Activated CD4-positive, alpha-beta T cell treated with anti-CD3 and anti-CD28 coated beads, Interleukin-2, Interleukin-4, amounts not matched to agents 100 ng/mL and 50 ng/mL, durations not matched to agents 16 hours and 8 hours (primary cell): ENCODE results near the gene RIMOC1.

ENCODE experiments used
- DNase-seq: peaks from one replicate; pipeline ENCODE4 v3.0.0-alpha.2; 2020; ENCODE audit warnings: low spot score

Gene RIMOC1, protein sequence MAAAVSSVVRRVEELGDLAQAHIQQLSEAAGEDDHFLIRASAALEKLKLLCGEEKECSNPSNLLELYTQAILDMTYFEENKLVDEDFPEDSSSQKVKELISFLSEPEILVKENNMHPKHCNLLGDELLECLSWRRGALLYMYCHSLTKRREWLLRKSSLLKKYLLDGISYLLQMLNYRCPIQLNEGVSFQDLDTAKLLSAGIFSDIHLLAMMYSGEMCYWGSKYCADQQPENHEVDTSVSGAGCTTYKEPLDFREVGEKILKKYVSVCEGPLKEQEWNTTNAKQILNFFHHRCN

DNA sequence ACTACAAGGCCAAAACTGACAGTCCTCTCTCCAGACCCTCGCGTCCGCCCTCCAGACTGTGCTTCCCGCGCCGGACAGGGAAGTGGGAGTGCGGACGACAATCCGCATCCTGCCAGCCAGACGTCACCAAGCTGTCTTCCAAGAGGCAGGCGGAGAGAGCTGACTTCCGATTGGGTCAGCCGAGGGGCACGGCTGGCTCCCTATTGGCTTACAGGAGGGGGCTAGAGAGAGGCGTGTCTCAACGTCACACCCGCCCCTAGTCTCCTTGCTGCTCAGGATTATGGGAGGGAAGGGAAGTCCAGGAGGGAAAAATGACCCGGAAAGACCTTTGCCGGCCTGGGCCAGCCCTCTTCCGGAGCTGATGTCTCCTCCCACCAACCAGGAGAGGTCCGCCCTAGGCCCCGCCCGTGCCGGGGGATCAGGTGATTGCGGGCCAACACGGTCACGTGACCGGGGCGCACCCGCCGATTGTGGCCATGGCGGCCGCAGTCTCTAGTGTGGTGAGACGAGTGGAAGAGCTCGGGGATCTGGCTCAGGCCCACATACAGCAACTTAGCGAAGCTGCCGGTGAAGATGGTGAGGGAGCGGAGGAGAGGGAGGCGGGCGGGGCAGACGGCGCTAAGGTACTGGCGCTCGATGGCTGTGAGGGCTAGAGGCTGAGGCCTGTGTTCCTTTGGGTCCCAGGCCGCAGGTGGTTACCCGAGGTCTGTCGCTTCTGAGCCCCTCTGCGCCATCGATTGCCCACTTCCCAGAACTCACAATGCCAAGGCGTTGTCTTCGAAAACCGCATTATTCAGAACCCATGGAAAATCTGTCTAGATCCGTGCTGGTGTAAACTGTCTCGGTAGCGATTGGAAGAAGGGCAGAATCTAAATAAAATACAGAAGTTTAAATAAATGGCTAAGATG is at the start of gene RIMOC1:
Gene RIMOC1, plus strand, starts transcription at position 453 of the 908 bp plus-strand sequence. Its CDS starts 24 bp downstream, at position 477.
- peak; percentile 99 for DNase-seq

DNA sequence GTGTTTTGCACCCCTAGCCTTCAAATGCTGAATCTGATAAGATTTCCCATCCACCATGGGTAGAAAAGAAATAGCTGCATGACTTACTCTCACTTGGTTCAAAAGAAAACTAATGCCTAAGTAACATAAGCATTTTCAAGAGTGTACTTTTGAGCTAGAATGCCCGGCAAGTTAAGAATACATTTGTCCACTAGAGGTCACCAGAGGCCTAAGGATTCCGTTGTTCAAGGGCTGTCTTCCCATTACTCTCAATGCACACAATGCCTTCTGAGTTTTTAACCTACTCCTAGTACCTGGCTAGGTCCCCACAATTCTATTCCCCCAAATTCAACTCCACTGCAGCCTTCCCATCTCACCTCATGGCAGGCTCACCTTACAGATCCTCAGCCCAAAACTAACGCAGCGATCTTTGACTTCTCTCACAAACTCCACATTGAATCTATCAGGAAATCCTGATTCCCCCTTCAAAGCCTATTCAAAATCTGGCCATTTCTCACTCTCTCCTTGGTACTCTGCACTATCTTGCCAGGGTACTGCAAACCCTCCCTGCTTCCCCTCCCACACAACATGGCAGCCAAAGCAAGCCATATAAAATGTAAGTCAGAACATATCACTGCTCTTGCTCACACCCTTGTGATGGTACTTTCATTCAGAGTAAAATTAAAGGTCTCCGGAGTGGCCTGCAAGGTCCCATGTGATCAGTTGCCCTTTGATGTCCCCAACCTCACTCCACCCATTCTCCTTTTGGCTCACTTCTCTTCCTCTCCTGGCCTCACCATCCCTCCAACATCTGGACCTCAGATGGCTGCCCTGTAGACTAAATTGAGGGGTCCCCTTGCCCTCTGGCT is 47.3 kb upstream of the RIMOC1 start:
- peak; percentile 76 for DNase-seq

DNA sequence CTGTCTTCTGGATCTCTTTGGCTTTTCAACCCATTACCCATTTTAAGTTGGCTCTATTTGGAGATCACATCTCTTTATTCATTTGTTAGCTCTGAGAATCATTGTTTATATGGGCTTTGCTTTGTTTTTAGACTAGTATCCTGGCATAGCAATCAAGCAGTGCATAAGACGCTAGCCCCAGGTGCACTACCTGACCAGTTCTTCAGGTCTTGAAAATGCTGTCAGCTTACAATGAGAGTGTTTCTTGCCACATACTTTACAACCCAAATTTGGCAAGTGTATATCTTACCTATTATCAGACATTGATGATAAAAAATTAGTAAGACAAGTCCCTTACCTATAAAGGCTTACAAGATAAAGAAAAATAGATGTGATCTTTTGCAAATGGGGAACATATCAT is 46.2 kb upstream of the RIMOC1 start:
- no peak for DNase-seq

DNA sequence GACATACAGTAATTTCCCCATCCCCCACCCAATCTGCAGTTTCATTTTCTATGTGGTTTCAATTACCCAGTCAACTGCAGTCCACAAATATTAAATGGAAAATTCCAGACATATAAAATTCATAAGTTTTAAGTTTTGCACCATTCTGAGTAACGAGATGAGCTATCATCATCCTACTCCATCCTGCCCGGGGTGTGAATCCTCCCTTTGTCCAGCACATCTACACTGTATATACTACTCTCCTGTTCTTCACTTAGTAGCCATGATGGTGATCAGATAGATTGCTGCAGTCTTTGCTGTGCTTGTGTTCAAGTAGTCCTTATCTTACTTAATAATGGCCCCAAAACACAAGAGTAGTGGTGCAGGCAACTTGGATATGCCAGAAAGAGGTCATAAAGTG is 45.3 kb upstream of the RIMOC1 start:
- no peak for DNase-seq

DNA sequence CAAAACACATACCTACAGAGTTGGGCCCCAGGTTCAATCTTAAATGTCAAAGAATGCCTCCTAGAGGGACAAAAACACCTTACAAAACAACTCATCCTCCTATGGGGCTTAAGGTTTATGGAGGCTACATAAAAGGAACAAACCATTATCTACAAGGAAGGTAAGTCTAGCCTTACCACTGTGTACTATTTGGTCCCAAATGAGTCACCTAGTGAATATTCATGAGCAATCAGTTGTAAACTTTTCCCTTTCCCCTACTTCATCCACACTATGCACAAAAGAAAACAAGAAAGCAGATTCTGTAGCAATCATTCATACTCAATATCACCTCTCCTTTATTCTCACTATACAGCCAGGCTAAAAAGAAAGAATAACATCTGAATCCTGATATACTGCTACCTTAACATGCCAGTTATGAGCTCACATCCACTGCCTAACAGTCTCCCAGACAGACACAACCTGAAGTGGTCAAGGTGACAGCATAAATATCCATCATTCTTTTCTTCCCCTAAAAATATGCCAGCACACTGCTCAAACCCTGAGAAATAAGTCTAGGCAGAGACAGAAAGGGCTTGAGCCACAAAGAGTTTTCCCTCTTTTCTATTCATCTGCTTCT is 40.2 kb upstream of the RIMOC1 start:
- DNase-seq: no peak

DNA sequence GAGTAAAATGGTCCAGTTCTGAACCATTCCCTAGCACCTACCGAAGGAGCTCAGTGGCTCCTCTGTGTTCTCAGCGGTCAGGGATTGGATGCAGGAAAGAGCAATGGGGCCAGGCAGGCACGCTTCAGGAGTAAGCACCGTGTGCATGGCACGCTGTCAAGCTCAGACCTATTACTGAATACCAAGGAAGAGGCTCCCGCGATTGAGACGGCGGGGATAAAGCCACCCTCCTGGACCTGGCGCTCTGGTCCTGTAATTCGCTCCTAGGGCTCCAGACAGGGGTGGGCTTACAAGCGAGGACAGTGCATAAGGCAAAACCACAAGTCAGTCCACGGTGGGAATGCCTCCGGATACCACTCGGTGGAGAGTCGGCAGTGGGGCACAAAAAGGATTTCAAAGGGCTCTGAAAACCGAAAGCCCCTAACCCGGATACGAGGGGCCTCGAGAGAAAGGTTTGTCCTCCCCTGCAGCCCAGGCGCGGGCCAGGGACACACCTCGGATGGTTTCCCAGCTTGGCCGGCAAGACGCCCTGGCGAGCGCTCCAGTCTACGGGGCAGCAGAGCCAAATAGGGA is 34.9 kb upstream of the RIMOC1 start:
- no peak for DNase-seq

DNA sequence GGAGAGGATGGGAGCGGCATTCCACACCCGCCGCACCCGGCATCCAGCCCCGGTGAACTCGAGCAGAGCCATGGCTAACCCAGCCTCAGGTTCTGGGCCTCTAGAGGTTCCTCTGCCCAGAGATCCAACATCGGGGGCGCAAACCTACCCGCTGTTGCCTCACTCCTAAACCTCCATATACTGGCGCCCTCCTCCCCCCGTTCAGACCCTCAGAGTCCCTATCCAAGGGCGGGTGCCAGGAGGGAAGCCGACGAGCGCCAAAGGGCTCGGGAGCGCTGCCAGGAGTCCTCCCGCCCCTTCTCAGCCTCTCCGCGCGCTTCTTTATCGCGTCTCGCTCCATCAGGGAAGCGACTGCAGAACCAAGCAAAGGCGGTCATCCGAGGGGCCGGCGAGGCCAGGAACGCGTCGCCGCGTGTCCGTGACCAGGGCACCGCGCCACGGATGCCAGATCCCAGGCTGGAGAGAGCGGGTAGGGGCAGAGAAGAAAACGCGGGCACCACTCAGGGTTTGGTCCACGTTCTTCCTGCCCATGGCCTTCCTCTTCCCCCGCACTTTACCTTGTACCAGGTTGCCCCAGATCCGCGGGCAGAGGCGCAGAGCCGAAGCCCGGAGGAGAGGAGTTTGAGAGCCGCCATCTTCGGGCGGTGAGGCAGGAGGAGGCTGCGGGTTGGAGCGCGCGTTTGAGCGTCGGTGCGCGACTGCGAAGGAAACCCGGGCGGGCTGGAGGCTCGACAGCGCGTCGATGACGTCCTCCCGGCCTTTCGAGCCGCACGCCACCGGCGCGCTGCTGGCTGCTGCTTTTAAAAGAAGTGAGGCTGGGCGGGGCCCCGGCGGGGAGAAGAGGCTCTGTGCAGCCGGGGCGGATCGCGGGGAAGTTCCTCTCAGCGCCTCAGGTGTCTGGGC is 34.2 kb upstream of the RIMOC1 start, which contains the start of gene OXCT1:
Gene OXCT1, minus strand, starts transcription at position 702 of the 903 bp plus-strand sequence. Its CDS starts 67 bp downstream, at position 635.
- DNase-seq: peak; percentile 94

DNA sequence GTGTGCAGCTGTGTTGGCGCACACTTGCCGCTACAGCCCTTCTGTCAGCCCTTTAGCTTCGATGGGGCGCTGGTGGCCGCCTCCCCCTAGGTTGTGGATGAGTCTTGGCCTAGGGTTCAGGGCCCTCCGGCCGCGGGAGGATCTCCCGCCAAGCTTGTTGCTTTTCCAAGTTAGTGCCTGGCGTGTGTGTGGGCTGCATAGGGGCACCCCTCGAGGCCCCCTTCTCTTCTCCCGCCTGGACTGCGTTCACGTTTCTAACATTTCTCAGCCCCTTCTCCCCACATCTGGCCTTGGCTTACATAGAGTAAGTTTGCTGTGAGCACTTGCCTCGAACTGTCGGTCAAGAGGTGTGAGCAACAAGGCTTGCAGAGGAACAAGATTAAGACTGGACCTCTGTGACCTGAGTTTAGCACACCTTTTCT is 33.5 kb upstream of the RIMOC1 start:
- no peak for DNase-seq

DNA sequence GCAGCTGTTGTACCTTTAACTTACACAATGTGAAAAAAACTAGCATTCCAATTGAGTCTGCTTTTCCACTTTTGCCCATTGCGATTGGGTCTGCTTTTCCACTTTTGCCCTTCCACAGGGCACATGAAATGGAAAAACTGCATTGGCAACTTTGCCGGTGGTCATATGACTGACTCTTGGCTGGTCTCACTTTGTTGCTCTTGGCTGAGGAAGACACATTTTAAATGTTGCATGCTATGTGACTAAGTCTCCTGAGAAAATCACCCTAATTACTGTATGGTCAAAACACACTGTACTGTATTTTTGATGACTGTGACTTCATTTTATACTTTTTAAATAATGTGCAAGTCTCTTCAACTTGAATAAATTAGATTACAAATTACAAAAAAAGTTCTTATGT is 32.3 kb upstream of the RIMOC1 start:
- DNase-seq: no peak

DNA sequence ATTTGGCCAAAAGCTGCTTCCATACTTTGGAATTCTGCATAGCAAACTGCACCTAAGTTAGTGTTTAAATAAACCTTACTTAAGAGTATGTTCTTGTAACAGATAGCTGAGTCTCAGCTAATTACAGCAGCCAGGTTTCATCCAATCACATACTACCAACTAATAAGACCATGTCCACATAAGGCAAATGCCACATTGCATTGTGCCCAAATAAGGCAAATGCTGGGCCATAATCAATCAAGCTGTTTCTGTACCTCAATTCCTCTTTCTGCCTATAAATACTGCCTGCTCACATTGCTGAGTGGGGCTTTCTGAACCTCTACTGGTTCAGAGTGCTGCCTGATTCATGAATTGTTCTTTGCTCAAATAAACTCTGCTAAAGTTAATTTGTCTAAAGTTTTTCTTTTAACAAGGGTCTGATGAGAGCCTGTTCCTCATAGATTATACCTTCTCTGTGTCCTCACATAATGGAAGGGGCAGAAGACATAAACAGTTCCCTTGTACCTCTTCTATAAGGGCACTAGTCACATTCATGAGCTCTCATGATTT is 29.6 kb upstream of the RIMOC1 start:
- no peak for DNase-seq

DNA sequence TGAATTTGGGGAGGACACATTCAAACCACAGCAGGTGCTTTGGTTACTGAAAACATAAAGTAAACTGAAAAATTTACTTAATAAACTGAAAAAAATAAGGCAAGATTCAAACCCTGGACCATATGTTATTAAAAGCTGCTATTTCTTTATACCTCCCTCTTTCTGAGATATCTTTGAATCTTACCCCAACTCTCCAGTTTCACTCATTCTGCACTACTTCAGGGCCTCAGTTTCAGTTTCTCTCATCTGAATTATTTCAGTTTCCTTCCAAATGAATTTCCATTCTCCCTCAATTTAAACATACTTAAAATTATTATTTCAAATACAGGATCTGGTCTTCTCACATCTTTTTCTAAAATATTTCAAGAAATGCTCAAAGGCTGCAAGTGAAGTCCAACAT is 29.0 kb upstream of the RIMOC1 start:
- peak; percentile 33 for DNase-seq

DNA sequence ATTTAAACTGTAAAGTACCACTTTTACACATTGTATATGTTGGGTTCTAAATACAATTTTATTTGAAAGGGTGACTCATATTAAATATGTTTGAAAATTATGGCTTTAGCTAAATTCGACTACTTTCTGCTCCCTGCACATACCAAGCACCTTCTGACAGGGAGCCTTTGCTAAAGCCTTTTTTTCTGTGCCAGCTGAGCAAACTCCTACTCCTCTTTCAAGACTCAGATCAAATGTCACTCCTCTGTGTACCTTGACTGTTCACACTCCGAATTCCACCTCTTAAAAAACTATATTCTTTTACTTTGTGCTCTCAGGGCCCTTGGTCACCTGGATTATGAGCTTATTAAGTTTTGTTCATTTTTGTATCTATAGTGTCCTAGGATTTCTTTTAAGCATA is 27.5 kb upstream of the RIMOC1 start:
- no peak for DNase-seq

DNA sequence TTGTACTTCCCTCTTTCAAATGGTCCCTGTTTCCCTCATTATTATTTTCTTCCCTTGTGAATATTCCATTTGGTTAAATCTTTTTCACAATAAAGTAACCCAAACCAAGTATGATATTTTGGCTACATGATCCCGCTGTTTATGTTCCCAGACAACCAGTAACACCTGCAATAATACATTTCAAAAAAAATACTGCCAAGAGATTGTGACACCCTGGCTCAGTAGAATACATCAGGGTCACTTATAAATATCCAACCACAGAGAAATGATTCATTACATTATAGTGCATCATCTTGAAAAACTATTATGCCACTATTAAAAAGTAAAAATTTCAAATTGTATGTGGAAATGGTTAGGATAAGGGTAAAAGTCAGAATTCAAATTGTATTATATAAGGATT is 26.7 kb upstream of the RIMOC1 start:
- no peak for DNase-seq

DNA sequence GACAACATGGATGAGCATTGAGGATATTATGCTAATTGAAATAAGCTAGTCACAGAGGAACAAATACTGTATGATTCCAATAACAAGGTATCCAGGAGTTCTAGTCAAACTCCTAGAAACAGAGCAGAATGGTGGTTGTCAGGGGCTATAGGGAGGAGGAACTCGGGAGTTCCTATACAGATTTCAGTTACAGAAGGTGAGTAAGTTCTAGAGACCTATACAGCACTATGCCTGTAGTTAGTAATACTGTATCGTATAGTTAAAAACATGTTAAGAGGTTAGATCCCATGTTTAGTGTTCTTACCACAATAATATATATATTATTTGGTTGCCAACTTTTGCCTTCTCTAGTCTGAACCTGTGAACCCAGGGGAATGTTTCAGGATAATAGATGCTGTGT is 26.0 kb upstream of the RIMOC1 start:
- DNase-seq: no peak

DNA sequence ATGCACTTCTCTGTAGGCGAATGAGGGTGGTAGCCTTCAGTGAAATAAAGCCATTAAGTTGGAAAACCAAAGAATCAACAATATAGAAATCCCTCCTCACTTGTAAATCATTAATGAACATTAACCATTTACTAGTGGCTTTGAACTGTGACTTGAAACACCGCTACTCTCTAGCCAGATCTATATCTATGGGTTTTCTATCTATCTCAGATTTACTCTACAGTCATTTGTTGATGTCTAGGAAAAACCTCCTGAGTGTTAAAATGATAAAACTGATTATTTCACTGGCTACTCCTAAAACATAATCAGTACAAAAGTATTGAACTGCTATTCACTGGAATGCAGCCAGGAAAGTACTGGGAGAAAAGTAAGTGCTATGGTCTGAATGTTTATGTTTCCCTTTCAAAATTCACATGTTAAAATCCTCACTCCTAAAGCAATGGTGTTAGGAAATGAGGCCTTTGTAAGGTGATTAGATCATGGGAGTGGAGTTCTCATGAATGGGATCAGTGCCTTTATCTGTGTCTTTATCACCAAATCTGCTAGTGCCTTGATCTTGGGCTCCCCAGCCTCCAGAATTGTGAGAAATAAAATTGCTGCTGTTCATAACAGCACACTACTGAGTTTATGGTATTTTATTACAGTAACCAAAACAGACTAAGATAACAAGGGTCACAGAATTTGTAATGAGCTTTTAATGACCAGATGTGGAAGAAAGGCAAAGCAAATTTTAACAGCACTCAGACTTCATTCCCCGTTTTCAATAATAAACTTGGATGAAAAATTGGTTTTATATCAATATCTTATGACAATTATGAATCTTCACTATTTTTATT is 25.3 kb upstream of the RIMOC1 start:
- DNase-seq: no peak

DNA sequence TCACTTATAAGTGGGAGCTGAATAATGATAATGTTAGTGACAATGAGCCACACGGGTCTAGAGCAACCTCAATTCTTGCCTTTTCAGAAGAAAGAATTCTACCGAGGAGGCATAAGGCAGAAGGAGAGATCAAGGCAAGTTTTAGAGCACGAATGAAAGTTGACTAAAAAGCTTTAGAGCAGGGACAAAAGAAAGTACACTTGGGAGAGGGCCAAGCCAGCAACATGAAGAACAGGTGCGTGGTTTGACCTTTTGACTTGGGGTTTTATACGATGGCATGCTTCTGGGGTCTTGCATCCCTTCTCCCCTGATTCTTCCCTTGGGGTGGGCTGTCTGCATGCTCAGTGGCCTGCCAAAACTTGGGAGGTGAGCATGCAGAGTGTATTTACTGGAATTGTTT is 21.4 kb upstream of the RIMOC1 start:
- DNase-seq: no peak

DNA sequence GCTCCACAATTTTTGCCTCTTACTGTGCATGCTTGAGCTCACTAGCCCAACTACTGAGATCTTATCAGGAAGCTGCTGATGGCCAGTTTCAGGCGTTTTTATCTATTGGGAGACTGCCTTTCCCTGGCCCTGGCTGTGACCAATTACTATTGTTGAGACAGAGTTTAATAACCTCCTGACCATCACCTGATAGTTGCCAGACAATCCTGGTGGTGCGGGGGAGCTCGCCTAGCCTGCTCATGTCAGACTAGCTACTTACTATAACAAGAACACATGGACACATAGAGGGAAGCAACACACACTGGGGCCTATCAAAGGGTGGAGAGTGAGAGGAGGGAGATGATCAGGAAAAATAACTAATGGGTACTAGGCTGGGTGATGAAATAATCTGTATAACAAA is 20.9 kb upstream of the RIMOC1 start:
- DNase-seq: no peak

DNA sequence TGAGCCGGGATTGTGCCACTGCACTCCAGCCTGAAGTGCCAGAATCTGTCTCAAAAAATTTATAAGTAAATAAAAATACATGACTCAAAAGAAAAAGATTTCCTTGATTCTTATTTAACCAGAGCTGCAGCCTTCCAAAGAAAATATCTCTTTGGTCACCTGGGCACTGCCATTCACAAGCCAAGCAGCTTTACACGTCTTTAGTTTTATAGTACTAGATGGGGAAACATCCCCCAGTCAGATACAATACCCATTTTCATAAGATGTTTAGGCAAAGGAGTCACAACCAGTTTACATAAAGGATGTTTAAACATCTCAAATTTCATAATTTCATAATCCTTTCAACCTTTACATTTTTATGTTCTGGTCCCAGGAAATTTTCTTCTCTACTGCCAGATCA is 20.2 kb upstream of the RIMOC1 start:
- DNase-seq: no peak

DNA sequence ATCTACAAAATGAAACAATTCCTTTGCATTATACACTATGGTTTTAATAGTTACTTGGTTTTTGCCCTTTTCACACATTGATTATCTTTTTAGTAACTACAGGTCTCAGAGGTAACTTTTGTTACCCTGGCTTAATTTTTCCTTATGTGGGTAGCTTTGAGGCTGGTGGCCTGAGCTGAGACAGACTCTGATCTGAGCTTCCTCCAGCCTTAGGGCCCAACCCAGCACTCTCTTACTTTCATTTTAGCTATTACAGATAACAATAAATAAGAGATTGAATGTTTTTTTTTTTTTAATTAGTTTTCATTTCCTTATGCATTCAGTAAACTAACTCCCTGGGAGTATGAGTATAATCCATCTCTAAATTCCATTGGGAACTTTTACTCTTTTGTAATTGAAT is 18.9 kb upstream of the RIMOC1 start:
- no peak for DNase-seq
